NT2/D1 (cell line): ENCODE measurements around the gene ILK.

Experiments used
- DNase-seq: peaks from one replicate; pipeline ENCODE4 v3.0.0-alpha.2; 2011; ENCODE audit warnings: low read depth, low spot score
- H3K27me3 ChIP-seq: 2 replicates; pipeline ENCODE4 v1.6.0; 2011; ENCODE audit warnings: mild to moderate bottlenecking; ENCODE audit not compliant: insufficient read length, insufficient read depth
- H3K36me3 ChIP-seq: 2 replicates; pipeline ENCODE4 v1.6.1; 2011; ENCODE audit warnings: mild to moderate bottlenecking, low read length, mixed read lengths; ENCODE audit not compliant: insufficient read depth, insufficient read length
- H3K4me1 ChIP-seq: 2 replicates; pipeline ENCODE4 v1.5.1; 2011; ENCODE audit not compliant: insufficient read depth, insufficient read length
- H3K4me3 ChIP-seq: 2 replicates; pipeline ENCODE4 v1.5.1; 2011; ENCODE audit warnings: low read depth; ENCODE audit not compliant: insufficient read length
- H3K9ac ChIP-seq: 2 replicates; pipeline ENCODE4 v1.6.0; 2011; ENCODE audit warnings: low read depth; ENCODE audit not compliant: insufficient read length
- H3K9me3 ChIP-seq: 2 replicates; pipeline ENCODE4 v1.5.1; 2011; ENCODE audit warnings: mild to moderate bottlenecking, low read length; ENCODE audit not compliant: insufficient read depth
- SUZ12 ChIP-seq: IDR thresholded peaks from 2 replicates; pipeline ENCODE4 v1.6.1; 2011; ENCODE audit not compliant: insufficient read length, insufficient read depth; ENCODE audit errors: extremely low read depth
- YY1 ChIP-seq: IDR thresholded peaks from 2 replicates; pipeline ENCODE4 v1.6.1; 2011; ENCODE audit not compliant: insufficient read length, insufficient read depth
- ZNF274 ChIP-seq: IDR thresholded peaks from 2 replicates; pipeline ENCODE4 v1.6.1; 2011; ENCODE audit warnings: mild to moderate bottlenecking, low read depth, low read length

The ILK gene

GRCh38 chr11:6619004-6619745 is 15.6 kb downstream of the ILK start, which contains the start of gene TPP1:
TSS of gene TPP1 (minus strand) at chr11:6619422. CDS start at chr11:6619400, 22 bp downstream.
- Histone ChIP-seq H3K9me3 (no peaks in the 10 kb centered on the region), H3K4me1 (peaks cover 3% of the 10 kb centered on the region), H3K27me3 (no peaks in the 10 kb centered on the region), H3K9ac (peak within 1 kb of the TSS; percentile 94), H3K36me3 (peaks cover 55% of the 10 kb centered on the region), H3K4me3 (peak within 1 kb of the TSS; percentile 97)
- DNase-seq, result peak; percentile 90
- TF ChIP-seq SUZ12, result no peak

DNA sequence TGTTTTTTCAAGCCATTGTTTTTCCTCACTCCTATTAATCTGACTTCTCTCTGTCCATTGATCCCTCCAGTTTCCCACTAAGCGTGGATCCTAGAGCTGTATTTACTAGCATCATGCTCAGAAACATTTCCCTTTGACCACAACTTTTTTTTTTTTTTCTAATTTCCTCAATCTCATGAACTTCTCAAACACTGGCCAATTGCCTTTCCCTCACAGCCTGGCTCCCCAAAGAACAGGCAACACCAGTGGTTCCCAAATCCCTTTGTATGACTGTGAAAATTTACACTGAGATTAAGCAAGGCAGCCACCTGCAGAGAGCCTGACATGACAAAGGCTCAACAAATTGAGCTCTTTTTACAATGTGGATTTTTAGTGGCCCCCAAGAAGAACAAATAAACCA is 17.1 kb downstream of the ILK start:
- H3K9ac ChIP-seq, result no peak overlapping the region
- DNase-seq, result no peak
- peaks cover 51% of the 10 kb centered on the region for H3K36me3 ChIP-seq
- no peaks in the 10 kb centered on the region for H3K9me3 ChIP-seq
- H3K4me1 ChIP-seq, result peaks cover 3% of the 10 kb centered on the region
- H3K27me3 ChIP-seq, result no peaks in the 10 kb centered on the region
- H3K4me3 ChIP-seq, result no peak overlapping the region
- TF ChIP-seq ZNF274 (no peak), SUZ12 (no peak), YY1 (no peak)

DNA sequence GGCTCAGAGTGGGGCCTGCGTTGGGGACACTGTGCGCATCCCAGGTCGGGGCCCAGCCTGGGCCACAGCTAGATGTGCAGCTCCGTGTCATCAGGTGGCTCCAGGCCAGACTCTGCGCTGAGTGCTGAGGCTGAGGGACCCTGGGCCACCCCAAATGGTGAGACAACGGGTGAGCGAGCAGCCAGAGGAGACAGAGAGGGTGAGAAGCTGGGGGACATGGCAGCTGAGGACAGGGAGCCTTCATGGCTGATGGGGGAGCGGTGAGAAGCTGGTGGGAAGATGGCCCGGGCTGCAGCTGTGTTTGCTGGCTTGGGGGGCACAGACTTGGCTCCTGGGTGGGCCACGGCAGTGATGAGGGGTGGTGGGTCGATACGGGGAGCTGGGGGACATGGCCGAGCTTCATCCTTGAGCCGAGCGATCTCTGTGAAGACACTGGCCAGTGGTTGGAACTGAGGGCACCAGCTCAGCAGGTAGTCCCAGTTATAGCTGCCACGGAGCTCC is 18.2 kb downstream of the ILK start:
- Histone ChIP-seq H3K36me3 (peaks cover 53% of the 10 kb centered on the region), H3K4me3 (no peak overlapping the region), H3K9ac (no peak overlapping the region), H3K4me1 (peaks cover 3% of the 10 kb centered on the region), H3K27me3 (no peaks in the 10 kb centered on the region), H3K9me3 (no peaks in the 10 kb centered on the region)
- TF ChIP-seq ZNF274 (no peak), SUZ12 (no peak), YY1 (no peak)
- DNase-seq, result no peak

DNA sequence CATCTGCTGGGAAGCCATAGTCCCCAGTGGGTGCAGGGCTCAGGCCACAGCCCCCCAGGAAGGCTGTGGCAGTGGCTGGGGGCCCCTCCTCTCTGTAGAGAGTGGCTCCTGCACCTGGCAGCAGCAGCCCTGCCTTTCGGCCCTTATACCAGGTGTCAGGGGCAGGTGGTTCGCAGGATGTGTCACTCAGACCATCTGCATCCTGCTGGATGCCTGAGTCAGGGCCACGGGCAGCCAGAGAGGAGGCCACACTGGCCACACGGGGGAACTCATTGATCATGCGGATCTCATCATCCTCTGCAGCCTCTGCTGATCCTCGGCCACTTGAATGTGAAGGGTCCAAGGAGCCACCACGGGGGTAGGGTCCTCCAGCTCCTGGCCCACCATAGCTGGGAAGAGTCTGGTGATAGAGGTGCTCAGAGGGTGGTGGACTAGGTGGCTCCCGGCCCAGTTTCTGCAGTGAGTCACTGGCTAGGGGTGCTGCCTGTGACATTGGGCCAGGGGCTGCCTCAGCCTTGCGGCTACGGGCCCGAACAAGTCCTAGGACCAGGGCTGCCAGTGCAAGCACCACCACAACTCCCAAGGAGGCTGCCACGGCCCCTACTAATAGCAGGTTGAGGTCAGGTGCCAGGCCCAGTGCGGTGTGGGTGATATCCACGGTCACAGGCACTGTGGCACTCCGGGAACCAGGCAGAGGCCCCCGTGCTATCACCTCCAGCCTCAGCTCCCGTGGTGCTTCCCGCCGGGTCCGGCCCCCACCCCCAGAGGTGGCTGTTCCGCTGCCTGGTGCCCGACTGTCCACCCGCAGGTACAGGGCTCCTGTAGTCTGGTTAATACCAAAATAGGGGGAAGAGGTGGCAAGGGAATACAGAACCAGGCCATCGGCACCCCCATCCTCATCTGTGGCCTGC is 18.9 kb downstream of the ILK start:
- Histone ChIP-seq H3K36me3 (peaks cover 53% of the 10 kb centered on the region), H3K27me3 (no peaks in the 10 kb centered on the region), H3K4me3 (no peak overlapping the region), H3K9me3 (no peaks in the 10 kb centered on the region), H3K9ac (no peak overlapping the region), H3K4me1 (peaks cover 3% of the 10 kb centered on the region)
- DNase-seq, result no peak
- no peak for TF ChIP-seq SUZ12
- TF ChIP-seq YY1, result no peak
- no peak for TF ChIP-seq ZNF274

DNA sequence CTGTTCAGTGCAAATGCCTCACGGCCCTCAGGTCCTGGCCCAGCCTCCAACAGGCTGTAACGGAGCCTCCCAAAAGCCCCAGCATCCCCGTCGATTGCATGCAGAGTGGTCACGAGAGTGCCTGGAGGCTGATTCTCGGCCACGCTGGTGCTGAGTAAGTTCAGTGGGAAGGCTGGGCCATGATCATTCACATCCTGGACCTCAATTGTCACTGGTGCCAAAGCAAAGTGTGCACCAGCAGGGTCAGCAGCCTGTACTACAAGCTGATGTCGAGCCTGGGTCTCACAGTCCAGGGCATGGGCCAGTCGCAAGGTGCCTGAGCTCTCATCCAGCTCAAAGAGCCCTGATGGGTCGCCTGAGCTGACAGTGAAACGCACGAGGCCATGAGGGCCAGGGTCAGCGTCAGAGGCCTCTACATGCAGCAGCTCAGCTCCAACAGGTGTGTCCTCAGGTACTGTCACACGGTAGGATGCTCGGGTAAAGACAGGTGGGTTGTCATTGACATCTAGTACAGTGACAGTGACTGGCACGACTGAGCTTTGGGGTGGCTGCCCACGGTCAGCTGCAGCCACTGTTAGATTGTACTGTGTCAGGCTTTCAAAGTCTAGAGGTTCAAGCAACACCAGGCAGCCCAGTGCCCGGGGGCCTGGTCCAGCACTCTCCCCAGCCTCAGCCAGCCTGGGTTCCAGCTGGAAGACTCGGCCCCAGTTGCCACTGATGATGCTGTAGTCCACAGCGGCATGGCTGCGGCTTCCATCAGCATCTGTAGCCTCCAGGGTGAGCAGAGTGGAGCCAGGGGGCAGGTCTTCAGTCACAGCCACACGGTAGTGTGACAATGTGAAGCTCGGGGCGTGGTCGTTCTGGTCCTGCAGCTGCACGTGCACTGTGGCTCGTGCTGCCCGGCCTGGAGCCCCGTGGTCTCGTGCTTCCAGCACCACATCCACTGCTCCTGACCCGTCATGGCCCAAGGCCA is 20.1 kb downstream of the ILK start:
- H3K27me3 ChIP-seq, result no peaks in the 10 kb centered on the region
- no peaks in the 10 kb centered on the region for H3K4me1 ChIP-seq
- no peak for TF ChIP-seq YY1
- TF ChIP-seq ZNF274, result no peak
- no peak for TF ChIP-seq SUZ12
- no peak for DNase-seq
- H3K4me3 ChIP-seq, result no peak overlapping the region
- no peak overlapping the region for H3K9ac ChIP-seq
- peaks cover 57% of the 10 kb centered on the region for H3K36me3 ChIP-seq
- no peaks in the 10 kb centered on the region for H3K9me3 ChIP-seq

DNA sequence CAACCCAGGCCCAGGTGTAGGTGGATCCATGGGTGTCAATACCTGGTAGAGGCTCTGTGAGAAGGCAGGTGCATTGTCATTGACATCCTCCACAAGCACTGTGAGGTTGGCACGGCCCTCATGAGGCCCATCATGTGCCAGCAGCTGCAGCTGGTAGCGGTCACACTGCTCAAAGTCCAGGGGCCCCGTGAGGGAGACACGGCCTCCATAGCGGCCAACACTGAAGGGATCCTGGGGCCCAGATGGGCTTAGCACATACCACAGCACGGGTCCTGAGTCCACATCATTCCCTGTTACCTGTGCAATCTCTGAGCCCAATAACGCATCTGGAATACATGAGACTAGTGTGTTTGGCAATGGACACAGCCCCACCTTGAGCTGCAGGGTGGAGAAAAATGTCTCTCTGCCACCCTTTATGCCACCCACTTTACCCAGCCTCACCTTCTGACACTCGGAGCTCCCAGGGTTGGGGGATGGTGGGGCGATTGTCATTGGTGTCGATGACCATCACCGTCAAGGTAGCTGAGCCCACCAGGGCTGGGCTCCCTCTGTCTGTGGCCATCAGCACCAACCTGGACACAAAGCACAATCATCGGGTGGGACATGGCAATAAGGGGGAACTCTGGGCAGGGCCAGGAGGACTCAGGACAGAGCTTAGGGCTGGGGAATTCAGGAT is 21.7 kb downstream of the ILK start:
- no peak overlapping the region for H3K4me3 ChIP-seq
- TF ChIP-seq SUZ12 (no peak), YY1 (no peak), ZNF274 (no peak)
- peaks cover 8% of the 10 kb centered on the region for H3K27me3 ChIP-seq
- no peak for DNase-seq
- no peak overlapping the region for H3K9ac ChIP-seq
- H3K4me1 ChIP-seq, result no peaks in the 10 kb centered on the region
- H3K36me3 ChIP-seq, result peaks cover 73% of the 10 kb centered on the region
- no peaks in the 10 kb centered on the region for H3K9me3 ChIP-seq
